RKO (cell line): ENCODE results near the gene PPFIA3.
"Not testable (repeated sequence)": the region's sequence is repeated elsewhere in the genome, so short reads cannot be mapped to it uniquely, and the experiment has no call there.

Experiments used
- DNase-seq: peaks from one replicate; pipeline ENCODE4 v3.0.0-alpha.2; 2016; ENCODE audit warnings: low spot score

Gene PPFIA3

GRCh38 chr19:49125025-49125731 is 5.8 kb downstream of the PPFIA3 start:
- no peak for DNase-seq

GRCh38 chr19:49126575-49126974 is 7.2 kb downstream of the PPFIA3 start:
- DNase-seq = no peak

GRCh38 chr19:49127225-49127624 is 7.9 kb downstream of the PPFIA3 start:
- not testable (repeated sequence) for DNase-seq

- peak; percentile 96 for DNase-seq
Observed at GRCh38 chr19:49127674-49128544, 8.6 kb downstream of the PPFIA3 start.

GRCh38 chr19:49128545-49129237 is 9.3 kb downstream of the PPFIA3 start:
- DNase-seq = no peak

- no peak for DNase-seq
Observed at GRCh38 chr19:49129238-49129583, 9.9 kb downstream of the PPFIA3 start.

GRCh38 chr19:49130325-49130724 is 11.0 kb downstream of the PPFIA3 start:
- DNase-seq = no peak

- no peak for DNase-seq
Observed at GRCh38 chr19:49132974-49133609, 13.7 kb downstream of the PPFIA3 start.

- no peak for DNase-seq
Observed at GRCh38 chr19:49133621-49134454, 14.5 kb downstream of the PPFIA3 start.

- DNase-seq = no peak
Observed at GRCh38 chr19:49135686-49136085, 16.3 kb downstream of the PPFIA3 start.

GRCh38 chr19:49136771-49137171 is 17.4 kb downstream of the PPFIA3 start:
- DNase-seq = no peak

GRCh38 chr19:49140951-49141350 is 21.6 kb downstream of the PPFIA3 start:
- DNase-seq = no peak

- no peak for DNase-seq
Observed at GRCh38 chr19:49141352-49141751, 22.0 kb downstream of the PPFIA3 start.

GRCh38 chr19:49142866-49143335 is 23.6 kb downstream of the PPFIA3 start:
- DNase-seq = no peak

GRCh38 chr19:49145573-49146407 is 26.4 kb downstream of the PPFIA3 start:
- no peak for DNase-seq

GRCh38 chr19:49146408-49146770 is 27.0 kb downstream of the PPFIA3 start:
- DNase-seq = not testable (repeated sequence)

- no peak for DNase-seq
Observed at GRCh38 chr19:49148044-49148682, 28.8 kb downstream of the PPFIA3 start.

- DNase-seq = peak; percentile 90
Observed at GRCh38 chr19:49148784-49149651, 29.7 kb downstream of the PPFIA3 start.

GRCh38 chr19:49149652-49150105 is 30.3 kb downstream of the PPFIA3 start:
- peak; percentile 85 for DNase-seq
